GM21423 (cell line): ENCODE measurements around the gene HOXB4.

ENCODE experiments used
- ATAC-seq: cut with Tn5 transposase; IDR thresholded peaks from one replicate; pipeline ENCODE4 v1.9.1; 2021; ENCODE audit warnings: mild to moderate bottlenecking, moderate library complexity; ENCODE audit not compliant: unreplicated experiment

The HOXB4 gene

GRCh38 chr17:48615047-48615962 lies 37.2 kb upstream of the HOXB4 start, which contains the start of gene HOXB8:
TSS of gene HOXB8 (minus strand) at chr17:48615292. CDS start at chr17:48614704, 588 bp downstream.
- no peak for ATAC-seq

GRCh38 chr17:48613862-48614694 lies 35.9 kb upstream of the HOXB4 start:
- no peak for ATAC-seq

GRCh38 chr17:48612854-48613691 lies 34.9 kb upstream of the HOXB4 start:
- ATAC-seq = no peak

GRCh38 chr17:48612456-48612853 lies 34.3 kb upstream of the HOXB4 start:
- no peak for ATAC-seq

- no peak for ATAC-seq
These were observed 33.7 kb upstream of the HOXB4 start for GRCh38 chr17:48611681-48612455.

- no peak for ATAC-seq
These were observed 33.1 kb upstream of the HOXB4 start for GRCh38 chr17:48611213-48611612.

GRCh38 chr17:48610282-48611211 lies 32.4 kb upstream of the HOXB4 start, which contains the start of gene HOXB7:
TSS of gene HOXB7 (minus strand) at chr17:48611017. CDS start at chr17:48610918, 99 bp downstream.
- no peak for ATAC-seq

- no peak for ATAC-seq
These were observed 31.7 kb upstream of the HOXB4 start for GRCh38 chr17:48609759-48610281.

- no peak for ATAC-seq
These were observed 30.9 kb upstream of the HOXB4 start for GRCh38 chr17:48609033-48609432.

- ATAC-seq = no peak
These were observed 30.3 kb upstream of the HOXB4 start for GRCh38 chr17:48608494-48608834.

- no peak for ATAC-seq
These were observed 28.9 kb upstream of the HOXB4 start for GRCh38 chr17:48606892-48607614.

GRCh38 chr17:48605991-48606891 lies 28.1 kb upstream of the HOXB4 start:
- no peak for ATAC-seq

- ATAC-seq = no peak
These were observed 27.3 kb upstream of the HOXB4 start for GRCh38 chr17:48605409-48605919.

GRCh38 chr17:48604770-48605329 lies 26.7 kb upstream of the HOXB4 start, which contains the start of gene HOXB6:
TSS of gene HOXB6 (minus strand) at chr17:48604986. CDS start at chr17:48598150, 6,836 bp downstream.
- no peak for ATAC-seq

GRCh38 chr17:48603959-48604769 lies 26.0 kb upstream of the HOXB4 start:
- no peak for ATAC-seq
